ENCODE data around the gene ACCS.

- TF ChIP-seq FOXA1 (IDR thresholded peaks at IDR 0.05) (no peak), BHLHE40 (IDR thresholded peaks at IDR 0.05; ENCODE audit: borderline replicate concordance) (no peak), TARDBP (IDR thresholded peaks at IDR 0.05) (no peak), PKNOX1 (IDR thresholded peaks at IDR 0.05) (no peak), FOXK2 (IDR thresholded peaks at IDR 0.05) (no peak), ARNT (IDR thresholded peaks at IDR 0.05) (no peak), FOXM1 (IDR thresholded peaks at IDR 0.05; ENCODE audit: borderline replicate concordance) (no peak), SUZ12 (IDR thresholded peaks at IDR 0.05) (no peak), NFRKB (IDR thresholded peaks at IDR 0.05) (no peak), LEF1 (IDR thresholded peaks at IDR 0.05; ENCODE audit: borderline replicate concordance) (no peak), ZNF384 (IDR thresholded peaks at IDR 0.05) (no peak), HDGF (IDR thresholded peaks at IDR 0.05; ENCODE audit: borderline replicate concordance) (no peak)
These were observed 46.2 kb downstream of the ACCS start for GRCh38 chr11:44112091-44112821.
